Fibroblast of peridontal ligament (primary cell): ENCODE results near the gene LARGE1.

Experiments used
- DNase-seq: peaks from one replicate; pipeline ENCODE4 v3.0.0-alpha.2; 2010; ENCODE audit errors: extremely low read depth

Gene LARGE1

GRCh38 chr22:33431300-33431699 lies 489.0 kb downstream of the LARGE1 start:
- DNase-seq, result no peak

- DNase-seq, result no peak
These were observed 491.0 kb downstream of the LARGE1 start for GRCh38 chr22:33429281-33429680.

- peak; percentile 14 for DNase-seq
These were observed 492.8 kb downstream of the LARGE1 start for GRCh38 chr22:33427461-33427860.

- no peak for DNase-seq
These were observed 493.8 kb downstream of the LARGE1 start for GRCh38 chr22:33426451-33426850.

DNA sequence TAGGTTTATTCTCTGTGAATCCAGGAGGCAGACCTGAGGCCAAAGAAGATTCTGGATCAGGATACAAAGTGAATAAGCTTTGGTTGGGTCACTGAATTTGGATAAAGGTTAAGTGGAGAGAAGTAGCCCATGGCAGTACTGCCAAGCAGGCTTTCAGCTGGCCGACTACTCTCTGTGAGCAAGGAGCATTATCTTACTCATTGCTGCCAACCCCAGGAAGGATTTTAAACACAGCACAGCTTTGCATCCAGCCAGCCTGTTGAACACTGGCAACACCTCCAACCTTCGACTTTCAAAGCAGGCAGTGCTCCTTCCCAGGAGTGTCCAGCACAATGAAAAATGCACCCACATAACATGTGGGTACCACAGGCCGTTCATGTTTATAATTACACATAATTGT lies 498.4 kb downstream of the LARGE1 start:
- DNase-seq, result no peak

DNA sequence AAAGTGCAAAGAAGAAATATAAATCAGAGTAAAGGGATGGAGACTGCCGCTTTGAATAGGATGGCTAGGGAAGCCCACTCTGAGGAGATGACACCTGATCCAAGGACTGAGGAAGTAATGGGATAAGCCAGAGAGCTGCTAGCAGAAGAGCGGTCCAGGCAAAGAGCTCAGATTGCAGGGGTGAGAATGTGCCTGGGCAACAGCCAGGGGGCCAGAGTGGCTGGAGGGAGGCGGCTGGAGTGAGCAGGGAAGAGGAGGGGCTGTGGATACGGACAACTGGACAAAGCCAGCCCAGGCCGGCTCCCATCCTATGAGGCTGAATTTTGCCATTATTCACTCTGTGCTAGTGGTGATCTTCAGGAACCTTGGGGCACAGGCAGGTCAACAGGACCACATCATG lies 501.8 kb downstream of the LARGE1 start:
- no peak for DNase-seq

- DNase-seq, result no peak
These were observed 504.9 kb downstream of the LARGE1 start for GRCh38 chr22:33415401-33415800.

GRCh38 chr22:33409079-33409478 lies 511.2 kb downstream of the LARGE1 start:
- DNase-seq, result no peak

- DNase-seq, result no peak
These were observed 515.1 kb downstream of the LARGE1 start for GRCh38 chr22:33405194-33405593.

GRCh38 chr22:33404723-33405122 lies 515.6 kb downstream of the LARGE1 start:
- DNase-seq, result no peak

DNA sequence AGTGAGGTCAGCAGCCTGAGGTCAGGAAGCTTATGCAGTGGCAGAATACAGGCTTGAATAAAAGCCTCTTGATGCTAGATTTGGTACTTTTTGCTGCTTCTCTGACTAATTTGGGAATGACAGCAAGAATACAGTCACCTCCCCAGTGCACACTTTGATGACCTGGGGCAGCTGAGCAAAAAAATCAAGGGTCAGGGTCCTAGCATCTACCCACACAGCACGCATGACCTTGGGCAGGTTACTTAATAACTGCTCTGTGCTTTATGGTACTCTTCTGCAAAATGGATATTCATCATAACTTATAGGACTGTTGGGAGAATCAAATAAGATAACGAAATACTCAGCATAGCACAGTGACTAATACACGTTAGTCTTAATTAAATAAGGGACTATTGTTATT lies 518.0 kb downstream of the LARGE1 start:
- no peak for DNase-seq

- peak; percentile 31 for DNase-seq
These were observed 519.0 kb downstream of the LARGE1 start for GRCh38 chr22:33401291-33401690.

DNA sequence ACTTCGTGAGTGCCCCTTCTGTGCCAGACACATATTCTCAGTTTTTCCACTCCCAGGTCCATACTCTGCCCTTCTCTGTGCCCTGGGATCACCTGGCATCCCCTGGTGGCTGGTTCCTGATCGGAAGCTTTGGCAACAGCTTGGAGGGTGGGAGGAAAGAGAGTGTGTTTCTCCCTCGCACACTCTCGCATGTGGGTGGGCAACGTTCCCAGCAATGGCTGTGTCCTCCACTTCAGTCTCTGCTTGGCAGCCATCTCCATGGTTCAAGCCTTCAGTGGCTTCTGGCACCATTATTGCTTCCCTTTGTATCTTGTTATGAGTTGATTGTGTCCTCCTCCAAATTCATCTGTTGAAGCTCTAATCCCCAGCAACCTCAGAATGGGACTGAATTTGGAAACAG lies 519.4 kb downstream of the LARGE1 start:
- no peak for DNase-seq

GRCh38 chr22:33400061-33400840 lies 520.0 kb downstream of the LARGE1 start:
- no peak for DNase-seq

GRCh38 chr22:33397381-33397907 lies 522.8 kb downstream of the LARGE1 start:
- no peak for DNase-seq

DNA sequence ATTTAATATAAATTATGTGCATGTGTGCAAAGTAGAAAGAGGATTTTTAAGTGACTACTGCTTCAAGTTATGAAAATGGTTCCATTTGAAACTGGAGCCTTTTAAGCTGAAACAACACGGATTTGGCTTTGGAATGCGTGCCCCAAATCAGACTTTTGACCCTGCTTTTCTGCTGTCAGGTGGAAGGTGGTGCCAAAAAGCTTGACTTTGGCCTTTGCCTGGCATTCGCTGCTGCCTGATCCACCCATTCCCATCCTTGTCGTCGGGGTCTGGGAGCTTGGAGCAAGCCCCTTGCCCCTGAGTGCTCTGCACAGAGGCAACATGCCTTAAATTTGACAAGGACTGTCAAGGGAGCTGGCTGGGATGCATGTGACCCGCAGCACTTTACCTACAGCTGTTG lies 526.8 kb downstream of the LARGE1 start:
- no peak for DNase-seq

GRCh38 chr22:33391298-33391697 lies 529.0 kb downstream of the LARGE1 start:
- DNase-seq, result no peak

GRCh38 chr22:33389936-33390335 lies 530.3 kb downstream of the LARGE1 start:
- no peak for DNase-seq

GRCh38 chr22:33386270-33386669 lies 534.0 kb downstream of the LARGE1 start:
- no peak for DNase-seq

- no peak for DNase-seq
These were observed 534.7 kb downstream of the LARGE1 start for GRCh38 chr22:33385611-33386010.

DNA sequence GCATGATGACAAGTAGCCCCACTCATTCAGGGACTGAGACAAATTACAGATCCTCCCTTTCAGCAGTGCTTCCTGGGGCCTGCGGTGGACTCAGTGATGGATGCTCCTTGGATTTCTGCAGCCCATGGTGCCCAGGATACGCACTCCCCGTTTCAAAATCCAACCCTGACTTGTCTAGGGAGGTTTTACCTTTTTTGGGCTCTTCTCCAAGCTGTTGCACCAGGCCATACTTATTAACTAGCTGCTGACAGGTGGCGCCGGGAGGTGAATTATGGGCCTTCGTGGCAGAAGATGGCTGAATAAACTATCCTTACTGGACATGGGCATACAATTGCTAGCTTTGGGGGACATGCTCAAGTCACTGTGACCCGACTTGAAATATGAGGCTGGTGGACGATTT lies 537.8 kb downstream of the LARGE1 start:
- DNase-seq, result no peak

- no peak for DNase-seq
These were observed 538.5 kb downstream of the LARGE1 start for GRCh38 chr22:33381531-33382406.
